Kidney epithelial cell (primary cell): Measurements from ENCODE around the gene DNAAF8. TPM values are rescaled to one million over a fixed set of nuclear protein-coding genes. Genes with fewer than 3 reads are reported as not detected.
"Not testable (repeated sequence)": the region's sequence is repeated elsewhere in the genome, so short reads cannot be mapped to it uniquely, and the experiment has no call there.

Source experiments
- DNase-seq: peaks from one replicate; pipeline ENCODE4 v3.0.0-alpha.2; 2010; ENCODE audit warnings: low read depth
- H3K27me3 ChIP-seq: 2 replicates; pipeline ENCODE4 v1.6.0; 2011; ENCODE audit warnings: low read length; ENCODE audit not compliant: control insufficient read depth, insufficient read depth
- H3K36me3 ChIP-seq: 2 replicates; pipeline ENCODE4 v1.5.1; 2011; ENCODE audit warnings: low read length; ENCODE audit not compliant: control insufficient read depth, insufficient read depth
- H3K4me3 ChIP-seq: 2 replicates; pipeline ENCODE4 v1.5.1; 2011; ENCODE audit warnings: low read depth, mild to moderate bottlenecking, control low read depth, low read length
- CTCF ChIP-seq: IDR thresholded peaks from 2 replicates; pipeline ENCODE4 v1.5.1; 2011; ENCODE audit warnings: mild to moderate bottlenecking, moderate library complexity, low read length, control low read depth, inconsistent platforms; ENCODE audit not compliant: insufficient read depth, poor library complexity, severe bottlenecking
- total RNA-seq: library from RNA; depleted of rRNA; stranded (reverse); fragments of >200 nt; gene quantifications from 2 replicates; pipeline ENCODE4 v1.2.3, GENCODE V29; 2015

Gene DNAAF8
- total RNA-seq, 1 donor from 2014 or later: 1.8 TPM

GRCh38 chr16:4736546-4736945 lies 2.2 kb downstream of the DNAAF8 start:
- H3K27me3 ChIP-seq: no peaks in the 10 kb centered on the region
- TF ChIP-seq CTCF: no peak
- DNase-seq: no peak
- no peak overlapping the region for H3K4me3 ChIP-seq
- no peaks in the 10 kb centered on the region for H3K36me3 ChIP-seq

- H3K4me3 ChIP-seq: no peak overlapping the region
- no peak for TF ChIP-seq CTCF
- no peaks in the 10 kb centered on the region for H3K36me3 ChIP-seq
- no peaks in the 10 kb centered on the region for H3K27me3 ChIP-seq
- no peak for DNase-seq
These were observed 3.2 kb downstream of the DNAAF8 start for GRCh38 chr16:4737545-4737944.

- not testable (repeated sequence) for H3K36me3 ChIP-seq, H3K4me3 ChIP-seq, DNase-seq, H3K27me3 ChIP-seq
These were observed 4.0 kb downstream of the DNAAF8 start for GRCh38 chr16:4738370-4738769.

- Histone ChIP-seq H3K27me3 (peaks cover 3% of the 10 kb centered on the region), H3K4me3 (no peak overlapping the region), H3K36me3 (no peaks in the 10 kb centered on the region)
- TF ChIP-seq CTCF: no peak
- DNase-seq: no peak
These were observed 9.0 kb downstream of the DNAAF8 start for GRCh38 chr16:4743226-4743878.

- TF ChIP-seq CTCF: no peak
- Histone ChIP-seq H3K27me3 (peaks cover 3% of the 10 kb centered on the region), H3K4me3 (no peak overlapping the region), H3K36me3 (no peaks in the 10 kb centered on the region)
- no peak for DNase-seq
These were observed 10.4 kb downstream of the DNAAF8 start for GRCh38 chr16:4744555-4745273.

GRCh38 chr16:4745274-4745569 lies 10.9 kb downstream of the DNAAF8 start:
- Histone ChIP-seq H3K4me3 (no peak overlapping the region), H3K36me3 (no peaks in the 10 kb centered on the region), H3K27me3 (peaks cover 3% of the 10 kb centered on the region)
- no peak for DNase-seq
- no peak for TF ChIP-seq CTCF
